Lower lobe of right lung (tissue), 2 donors: ENCODE measurements around the gene NUFIP1. TPM values are rescaled to one million over a fixed set of nuclear protein-coding genes. Genes with fewer than 3 reads are reported as not detected.
A peak's percentile ranks its signal among the peaks of the same experiment; 100 is the strongest.

Source experiments
- ATAC-seq, 2 donors: fragments of 200-7000 bp; cut with Tn5 transposase; one replicate each; pipeline ENCODE4 v1.9.1; 2020 to 2022; ENCODE audit warnings: mild to moderate bottlenecking in 2 of 2, moderate library complexity in 2 of 2
- DNase-seq: peaks from one replicate; pipeline ENCODE4 v3.0.0-alpha.2; 2020
- H3K27ac ChIP-seq: fragments of 200-600 bp; one replicate; pipeline ENCODE4 v1.8.0; 2022
- H3K27me3 ChIP-seq: fragments of 200-600 bp; one replicate; pipeline ENCODE4 v1.8.0; 2022; ENCODE audit warnings: low read depth
- H3K36me3 ChIP-seq: fragments of 200-600 bp; one replicate; pipeline ENCODE4 v1.8.0; 2022; ENCODE audit warnings: mild to moderate bottlenecking
- H3K4me1 ChIP-seq: fragments of 200-600 bp; one replicate; pipeline ENCODE4 v1.8.0; 2022
- H3K4me3 ChIP-seq: fragments of 200-600 bp; one replicate; pipeline ENCODE4 v1.8.0; 2022; ENCODE audit warnings: mild to moderate bottlenecking
- H3K9me3 ChIP-seq: fragments of 200-600 bp; one replicate; pipeline ENCODE4 v1.8.0; 2022
- intact Hi-C: fragments of 100-400 bp; cut with DNase I; formaldehyde crosslinking; loops from one replicate; pipeline ENCODE4 v1.11.0; 2022
- total RNA-seq: library from RNA; stranded (reverse); fragmentation: NEBNext Ultra II Directional; extraction: Animal tissue kit (Norgen Biotek cat#: 25700); gene quantifications from one replicate; pipeline ENCODE4 v1.2.1, GENCODE V29; 2021
- TF ChIP-seq, protein P1 (sequence below): fragments of 200-600 bp; IDR thresholded peaks from one replicate; pipeline ENCODE4 v1.8.0; 2022; ENCODE audit warnings: antibody characterized with exemption, mild to moderate bottlenecking
- donor health status: DM: no; HTN: yes; CAD: no; lungs with severe emphysema.

NUFIP1 gene
- total RNA-seq, 1 donor from 2014 or later: 3.8 TPM

DNA sequence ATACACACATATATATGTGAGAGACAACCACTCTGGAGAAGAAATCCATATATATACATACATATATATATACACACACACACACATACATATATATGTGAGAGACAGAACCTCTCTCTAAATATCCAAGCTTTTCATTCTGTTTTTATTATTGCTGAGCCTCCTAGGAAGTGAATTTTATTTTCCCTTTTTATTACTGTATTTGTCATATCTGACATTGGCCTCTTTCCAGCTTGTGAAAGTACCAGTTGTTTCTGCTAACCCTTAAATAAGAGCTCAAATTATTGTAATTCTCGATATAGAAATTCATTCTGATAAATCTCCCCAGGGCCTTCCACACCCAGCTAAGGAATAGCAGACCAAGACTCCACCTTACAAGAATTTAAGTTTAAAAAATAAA is 81.0 kb downstream of the NUFIP1 start:
- intact Hi-C loops: no loop called here
- Histone ChIP-seq H3K27ac (no peak overlapping the region), H3K27me3 (no peaks in the 10 kb centered on the region), H3K36me3 (no peaks in the 10 kb centered on the region), H3K9me3 (peaks cover 7% of the 10 kb centered on the region), H3K4me3 (no peak overlapping the region), H3K4me1 (no peaks in the 10 kb centered on the region)
- DNase-seq: no peak
- TF ChIP-seq, protein P1, sequence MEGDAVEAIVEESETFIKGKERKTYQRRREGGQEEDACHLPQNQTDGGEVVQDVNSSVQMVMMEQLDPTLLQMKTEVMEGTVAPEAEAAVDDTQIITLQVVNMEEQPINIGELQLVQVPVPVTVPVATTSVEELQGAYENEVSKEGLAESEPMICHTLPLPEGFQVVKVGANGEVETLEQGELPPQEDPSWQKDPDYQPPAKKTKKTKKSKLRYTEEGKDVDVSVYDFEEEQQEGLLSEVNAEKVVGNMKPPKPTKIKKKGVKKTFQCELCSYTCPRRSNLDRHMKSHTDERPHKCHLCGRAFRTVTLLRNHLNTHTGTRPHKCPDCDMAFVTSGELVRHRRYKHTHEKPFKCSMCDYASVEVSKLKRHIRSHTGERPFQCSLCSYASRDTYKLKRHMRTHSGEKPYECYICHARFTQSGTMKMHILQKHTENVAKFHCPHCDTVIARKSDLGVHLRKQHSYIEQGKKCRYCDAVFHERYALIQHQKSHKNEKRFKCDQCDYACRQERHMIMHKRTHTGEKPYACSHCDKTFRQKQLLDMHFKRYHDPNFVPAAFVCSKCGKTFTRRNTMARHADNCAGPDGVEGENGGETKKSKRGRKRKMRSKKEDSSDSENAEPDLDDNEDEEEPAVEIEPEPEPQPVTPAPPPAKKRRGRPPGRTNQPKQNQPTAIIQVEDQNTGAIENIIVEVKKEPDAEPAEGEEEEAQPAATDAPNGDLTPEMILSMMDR: no peak
- no peak for ATAC-seq

DNA sequence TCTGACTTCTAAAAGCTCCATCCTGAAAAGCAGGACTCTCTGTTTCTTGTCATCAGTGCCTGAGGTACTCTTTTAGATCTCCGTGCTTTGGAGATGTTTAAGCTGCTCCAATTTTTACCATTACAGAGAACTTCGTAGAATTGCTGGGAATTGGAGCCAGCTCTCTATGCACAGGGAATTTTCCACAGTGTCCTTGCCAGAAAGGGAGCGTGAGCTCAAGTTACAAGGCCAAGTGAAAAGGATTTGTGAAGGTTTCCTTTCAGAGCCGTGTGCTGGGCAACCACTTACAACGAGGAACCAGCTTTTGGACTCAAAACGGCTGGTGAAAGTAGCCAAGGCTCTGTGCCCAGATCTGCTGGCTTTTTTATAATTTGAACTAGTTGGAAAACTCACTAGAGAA is 82.6 kb downstream of the NUFIP1 start:
- intact Hi-C loops: no loop called here
- ATAC-seq (peak in 1 of 2 donors; percentile 29), DNase-seq (no peak)
- H3K4me3 ChIP-seq: no peak overlapping the region
- H3K27me3 ChIP-seq: no peaks in the 10 kb centered on the region
- H3K36me3 ChIP-seq: no peaks in the 10 kb centered on the region
- H3K27ac ChIP-seq: no peak overlapping the region
- H3K9me3 ChIP-seq: peaks cover 6% of the 10 kb centered on the region
- H3K4me1 ChIP-seq: no peaks in the 10 kb centered on the region
- TF ChIP-seq, protein P1: no peak

DNA sequence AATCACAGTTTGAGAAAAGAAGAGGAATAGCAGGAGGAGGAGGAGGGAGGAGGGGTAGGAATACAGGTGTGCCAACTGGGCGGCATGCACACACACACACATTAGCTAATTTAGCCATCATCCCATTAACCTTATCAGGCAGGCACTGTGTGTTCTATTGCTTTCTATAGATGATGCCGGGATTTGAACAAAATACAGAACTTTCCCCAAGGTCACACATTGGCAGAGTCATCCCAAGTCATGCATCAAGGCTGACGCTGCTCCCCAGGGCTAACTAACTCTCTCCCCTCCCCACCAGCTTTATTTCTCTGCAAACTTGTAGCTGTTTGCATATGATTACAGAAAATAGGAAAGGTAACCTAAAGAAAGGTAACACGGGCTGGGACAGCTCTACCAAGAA is 83.0 kb downstream of the NUFIP1 start:
- no peak overlapping the region for H3K27ac ChIP-seq
- intact Hi-C loops: no loop called here

DNA sequence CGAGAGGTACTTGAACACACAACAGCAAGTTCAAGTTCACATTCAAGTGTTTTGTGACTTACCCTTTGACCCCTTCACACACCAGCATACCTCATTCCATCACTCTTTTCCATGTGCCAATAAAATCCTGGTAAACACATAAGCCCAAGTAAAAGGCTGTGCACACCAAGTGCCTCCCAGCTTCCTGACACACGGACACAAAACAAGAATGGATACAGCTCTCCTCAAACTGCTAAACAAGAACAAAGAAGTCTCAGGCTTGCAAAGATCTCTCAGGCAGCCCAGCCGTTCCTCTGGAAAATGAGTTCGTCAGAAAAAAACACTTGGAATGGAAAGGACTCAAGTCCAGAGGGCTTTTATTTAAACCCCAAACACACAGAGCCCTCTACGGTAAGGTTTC is 83.7 kb downstream of the NUFIP1 start:
- H3K36me3 ChIP-seq: no peaks in the 10 kb centered on the region
- ATAC-seq (no peak), DNase-seq (no peak)
- TF ChIP-seq, protein P1: no peak
- no peak overlapping the region for H3K27ac ChIP-seq
- H3K4me3 ChIP-seq: no peak overlapping the region
- intact Hi-C loops: no loop called here
- H3K4me1 ChIP-seq: no peaks in the 10 kb centered on the region
- no peaks in the 10 kb centered on the region for H3K27me3 ChIP-seq
- H3K9me3 ChIP-seq: no peaks in the 10 kb centered on the region

More for the DNA sequence above, 83.0 kb downstream of the NUFIP1 start:
- Histone ChIP-seq H3K9me3 (peaks cover 1% of the 10 kb centered on the region), H3K36me3 (no peaks in the 10 kb centered on the region), H3K4me1 (no peaks in the 10 kb centered on the region), H3K27me3 (no peaks in the 10 kb centered on the region), H3K4me3 (no peak overlapping the region)
- ATAC-seq: no peak
- TF ChIP-seq, protein P1: no peak
- DNase-seq: no peak

DNA sequence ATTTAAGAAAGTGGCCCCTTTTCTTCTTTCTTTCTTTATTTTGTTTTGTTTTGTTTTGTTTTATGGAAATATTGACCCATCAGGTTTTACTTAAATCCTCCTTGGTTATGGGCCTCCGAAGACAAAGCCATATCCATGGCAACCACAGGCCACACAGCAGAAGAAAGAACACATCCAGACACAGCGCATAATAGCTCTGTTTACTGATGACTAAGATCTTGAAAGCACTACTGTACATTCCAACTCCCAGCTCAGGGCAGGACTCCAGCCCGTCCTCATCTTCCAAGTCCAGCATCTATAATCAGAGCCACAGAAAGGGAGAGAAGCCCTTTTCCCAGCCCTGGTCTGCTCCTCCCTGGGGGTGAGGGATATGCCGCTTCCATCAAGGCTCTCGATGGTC is 84.3 kb downstream of the NUFIP1 start:
- Histone ChIP-seq H3K4me3 (no peak overlapping the region), H3K4me1 (no peaks in the 10 kb centered on the region), H3K9me3 (no peaks in the 10 kb centered on the region), H3K27me3 (no peaks in the 10 kb centered on the region), H3K36me3 (no peaks in the 10 kb centered on the region), H3K27ac (peak overlapping the region; percentile 77)
- ATAC-seq: peak; percentile 81 to 86
- TF ChIP-seq, protein P1: no peak
- no peak for DNase-seq
- intact Hi-C loops: no loop called here

DNA sequence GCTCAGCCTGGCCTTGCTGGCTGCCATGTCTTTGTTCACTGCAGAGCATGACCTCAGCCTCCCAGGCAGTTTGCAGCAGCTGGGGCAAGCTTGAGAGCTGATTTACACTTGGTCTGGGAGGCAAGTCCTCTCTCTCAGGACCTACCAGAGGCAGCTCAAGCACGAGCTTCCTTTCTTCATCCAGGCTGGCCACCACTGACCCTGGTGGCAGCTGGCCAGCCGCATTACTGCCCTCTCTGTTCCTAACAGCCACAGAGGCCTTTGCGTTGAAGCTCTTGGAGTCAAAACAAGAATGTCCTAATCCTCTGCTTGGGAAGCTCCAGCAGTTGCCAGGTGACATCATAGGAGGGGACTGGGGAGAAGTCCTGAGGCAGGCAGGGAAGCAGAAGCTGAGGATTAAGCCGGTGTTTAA is 85.7 kb downstream of the NUFIP1 start:
- Histone ChIP-seq H3K9me3 (no peaks in the 10 kb centered on the region), H3K4me3 (no peak overlapping the region), H3K27me3 (no peaks in the 10 kb centered on the region), H3K4me1 (no peaks in the 10 kb centered on the region), H3K27ac (peak overlapping the region; percentile 77), H3K36me3 (no peaks in the 10 kb centered on the region)
- TF ChIP-seq, protein P1: no peak
- intact Hi-C loops: no loop called here
- peak; percentile 57 for DNase-seq
- peak; percentile 72 to 79 for ATAC-seq
